HPDE6-E6E7 (cell line): ENCODE results near the gene RELN.
"Not testable (repeated sequence)": the region's sequence is repeated elsewhere in the genome, so short reads cannot be mapped to it uniquely, and the experiment has no call there.

Experiments used
- DNase-seq: peaks from one replicate; pipeline ENCODE4 v3.0.0; 2011; ENCODE audit warnings: missing footprints; ENCODE audit errors: extremely low spot score

The RELN gene

DNA sequence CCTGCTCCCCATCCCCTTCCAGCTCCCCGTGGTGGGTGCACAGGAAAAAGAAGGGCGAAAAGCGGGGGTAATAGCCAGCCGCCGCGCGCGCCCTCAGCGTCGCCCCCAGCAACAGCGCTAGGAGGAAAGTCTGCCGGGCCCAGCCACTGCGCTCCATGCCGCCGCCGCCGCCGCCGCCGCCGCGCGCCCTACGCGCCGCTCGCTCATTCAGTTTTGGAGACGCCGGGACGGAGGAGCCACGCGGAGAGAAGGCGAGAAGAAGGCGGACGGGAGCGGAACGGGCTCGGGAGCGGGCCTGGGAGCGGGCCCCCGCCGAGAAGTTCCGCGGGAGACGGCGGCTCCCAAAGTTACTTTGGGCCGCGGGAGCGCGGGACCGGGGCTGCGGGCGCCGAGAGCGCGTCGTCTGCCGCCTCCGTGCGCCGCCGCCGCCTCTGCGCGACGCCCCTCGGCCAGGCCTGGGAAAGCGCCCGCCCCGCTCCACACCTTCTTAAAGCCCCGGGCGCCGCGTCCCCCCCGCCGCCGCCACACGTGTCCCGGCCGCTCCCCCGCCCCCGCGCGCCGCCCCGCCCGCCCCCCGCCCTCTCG lies at the start of gene RELN:
Gene RELN (minus strand): TSS at position 459 of the 585 bp plus-strand sequence. CDS start 302 bp downstream, at position 157.
- no peak for DNase-seq

GRCh38 chr7:104038136-104038535 lies 48.7 kb upstream of the RELN start:
- no peak for DNase-seq

GRCh38 chr7:104036889-104037288 lies 47.4 kb upstream of the RELN start:
- DNase-seq, result not testable (repeated sequence)

GRCh38 chr7:104035351-104035750 lies 45.9 kb upstream of the RELN start:
- DNase-seq, result no peak

- DNase-seq, result no peak
Observed at GRCh38 chr7:104034679-104035078, 45.2 kb upstream of the RELN start.

DNA sequence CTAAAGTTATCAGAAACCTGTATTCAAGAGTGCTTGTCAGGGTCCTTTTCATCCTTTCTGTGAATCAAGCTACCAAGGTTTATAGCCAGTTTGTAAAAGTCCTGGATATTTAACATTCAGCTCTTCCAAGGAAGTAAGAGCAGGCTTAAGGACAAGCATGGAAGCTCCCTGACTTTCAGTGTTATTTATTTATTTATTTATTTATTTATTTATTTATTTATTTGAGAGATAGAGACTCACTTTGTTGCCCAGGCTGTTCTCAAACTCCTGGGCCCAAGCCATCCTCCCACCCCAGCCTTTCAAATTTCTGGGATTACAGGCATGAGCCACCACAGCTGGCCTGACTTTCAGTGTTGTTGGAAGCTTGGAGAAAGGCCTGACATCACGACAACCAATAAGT lies 44.4 kb upstream of the RELN start:
- DNase-seq, result no peak

DNA sequence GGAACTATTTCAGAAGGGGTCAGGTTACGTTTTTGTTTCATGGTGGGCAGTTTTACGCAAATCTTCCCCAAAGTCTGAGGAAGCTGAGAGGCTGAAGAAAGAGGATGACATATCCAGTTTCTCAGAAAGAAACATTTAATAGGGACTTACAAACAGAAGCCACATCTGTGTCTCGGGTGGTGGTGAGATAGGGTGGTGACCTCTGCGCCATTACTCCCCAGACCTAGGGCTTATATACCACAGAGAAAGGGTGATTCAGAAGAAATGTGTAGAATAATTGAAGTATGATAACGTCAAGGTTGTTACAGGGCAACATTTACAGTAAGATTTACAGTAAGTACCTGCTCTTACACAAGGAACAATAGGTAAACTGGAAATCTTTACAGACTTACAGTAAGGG lies 43.0 kb upstream of the RELN start:
- DNase-seq, result no peak

- no peak for DNase-seq
Observed at GRCh38 chr7:104029765-104030164, 40.3 kb upstream of the RELN start.

GRCh38 chr7:104024632-104025031 lies 35.2 kb upstream of the RELN start:
- DNase-seq, result no peak

- no peak for DNase-seq
Observed at GRCh38 chr7:104023100-104023499, 33.6 kb upstream of the RELN start.

DNA sequence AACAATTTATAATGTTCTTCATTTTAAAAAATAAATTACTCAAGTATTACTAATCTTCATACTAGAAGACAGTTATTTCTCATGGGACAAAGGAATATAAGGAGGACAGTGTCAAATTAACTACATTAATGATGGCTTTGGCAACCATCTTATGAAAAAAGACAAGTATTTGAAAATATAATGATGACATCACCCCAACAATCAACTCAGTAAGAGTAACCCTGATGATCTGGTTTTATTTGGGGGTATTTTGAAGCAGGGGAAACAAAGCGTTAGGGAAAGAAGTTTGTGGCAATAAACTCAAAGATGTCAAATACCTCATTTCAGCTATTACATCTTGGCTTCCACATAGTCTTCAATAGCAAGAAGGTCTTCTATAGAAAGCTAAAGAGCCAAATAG lies 29.0 kb upstream of the RELN start:
- no peak for DNase-seq

GRCh38 chr7:104017001-104017400 lies 27.5 kb upstream of the RELN start:
- DNase-seq, result no peak

DNA sequence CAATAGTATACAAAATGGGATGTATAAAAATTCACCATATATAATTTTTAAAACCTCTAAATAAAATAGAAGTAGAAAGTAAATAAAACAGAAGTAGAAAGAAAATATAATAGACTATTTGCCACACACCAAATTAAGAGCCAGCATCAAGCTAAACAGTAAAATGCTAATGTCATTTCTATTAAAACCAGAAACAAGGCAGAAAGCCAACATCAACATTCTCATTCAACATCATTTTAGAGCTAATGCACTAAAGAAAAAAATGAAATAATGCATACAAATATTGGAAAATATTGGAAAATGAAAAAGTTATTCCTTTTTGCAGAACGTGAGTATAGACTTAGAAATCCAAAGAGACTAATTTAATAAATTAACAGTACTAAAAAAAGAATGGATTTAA lies 23.4 kb upstream of the RELN start:
- DNase-seq, result no peak

- no peak for DNase-seq
Observed at GRCh38 chr7:104011829-104012228, 22.4 kb upstream of the RELN start.

- DNase-seq, result no peak
Observed at GRCh38 chr7:104010052-104010909, 20.8 kb upstream of the RELN start.

- no peak for DNase-seq
Observed at GRCh38 chr7:104008107-104008506, 18.6 kb upstream of the RELN start.

DNA sequence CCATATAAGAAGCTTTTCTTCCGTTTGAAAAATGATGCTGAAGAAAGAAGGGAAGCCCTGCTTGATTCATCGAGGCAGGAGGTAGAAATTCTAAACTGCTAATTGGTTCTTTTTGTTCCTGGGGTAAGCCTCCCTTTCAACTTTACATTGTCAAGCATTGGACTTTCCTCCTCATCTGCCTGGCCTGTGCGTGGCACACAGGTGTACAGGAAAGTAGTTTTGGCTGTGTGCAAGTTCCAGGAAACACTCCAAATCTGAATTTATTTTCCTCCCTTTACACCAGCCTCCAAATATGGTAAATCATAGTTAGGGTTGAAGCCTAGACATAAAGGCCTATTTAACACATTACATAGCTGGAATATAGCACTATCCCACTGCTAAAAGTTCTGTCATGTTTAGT lies 18.2 kb upstream of the RELN start:
- DNase-seq, result no peak

GRCh38 chr7:104005197-104005596 lies 15.7 kb upstream of the RELN start:
- no peak for DNase-seq

DNA sequence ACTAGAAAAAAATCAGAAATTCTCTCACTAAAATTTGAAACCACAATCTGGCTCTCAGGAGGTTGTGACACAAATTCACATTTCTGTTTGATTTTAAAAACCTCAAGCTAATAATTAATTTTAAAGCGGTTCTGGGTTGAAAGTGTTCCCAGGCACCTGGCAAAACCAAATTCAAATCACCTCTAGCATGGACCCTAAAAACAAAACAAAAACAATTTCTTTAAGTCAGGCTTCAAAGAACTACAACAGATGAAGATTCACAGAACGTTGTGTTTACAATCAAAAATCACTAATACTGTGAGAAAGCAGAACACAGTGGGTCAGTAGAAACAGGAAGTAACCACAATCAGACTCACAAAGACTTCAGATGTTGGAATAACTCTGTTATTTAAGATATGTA lies 7.2 kb upstream of the RELN start:
- no peak for DNase-seq

DNA sequence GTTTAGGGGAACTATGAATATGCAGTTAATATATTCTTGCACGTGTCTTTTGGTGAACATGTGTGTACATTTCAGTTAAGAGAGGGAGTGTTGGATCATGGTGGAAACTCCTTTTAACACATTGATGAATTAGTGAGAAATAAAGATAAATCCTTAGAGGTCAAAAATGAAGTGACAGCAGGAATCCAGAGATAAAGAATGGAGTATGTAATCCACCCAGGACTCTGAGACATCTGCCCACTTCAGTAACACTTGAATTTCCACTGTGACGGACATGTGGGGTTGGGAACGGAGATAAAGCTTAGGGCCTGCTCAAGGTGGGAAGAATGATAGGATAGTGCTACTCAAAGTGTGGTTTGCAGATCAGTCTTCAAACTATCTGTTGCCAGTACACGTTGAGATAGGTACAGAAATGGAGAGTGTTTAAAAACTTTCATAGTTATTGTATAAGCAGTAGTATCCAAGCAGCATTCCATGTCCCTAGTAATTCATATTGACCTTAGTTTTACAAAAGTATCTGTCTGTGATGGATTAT lies 6.6 kb upstream of the RELN start:
- DNase-seq, result no peak

GRCh38 chr7:103995554-103995953 lies 6.1 kb upstream of the RELN start:
- no peak for DNase-seq

GRCh38 chr7:103993551-103993950 lies 4.1 kb upstream of the RELN start:
- DNase-seq, result no peak

- DNase-seq, result no peak
Observed at GRCh38 chr7:103991406-103991805, 1.9 kb upstream of the RELN start.
